Measurements from ENCODE around the gene SLIT2.

The SLIT2 gene

GRCh38 chr4:20264688-20265087 is 13.0 kb downstream of the SLIT2 start:
- no peak for DNase-seq (ENCODE audit: low read depth)

- no peak for DNase-seq (ENCODE audit: low read depth)
Measured at GRCh38 chr4:20265726-20266125, 14.0 kb downstream of the SLIT2 start.

GRCh38 chr4:20266215-20267082 is 14.7 kb downstream of the SLIT2 start:
- DNase-seq (ENCODE audit: low read depth), result no peak

- DNase-seq (ENCODE audit: low read depth), result no peak
Measured at GRCh38 chr4:20268028-20268427, 16.3 kb downstream of the SLIT2 start.

- DNase-seq (ENCODE audit: low read depth), result no peak
Measured at GRCh38 chr4:20269320-20269719, 17.6 kb downstream of the SLIT2 start.

- no peak for DNase-seq (ENCODE audit: low read depth)
Measured at GRCh38 chr4:20271950-20272349, 20.2 kb downstream of the SLIT2 start.

- no peak for DNase-seq (ENCODE audit: low read depth)
Measured at GRCh38 chr4:20272411-20272872, 20.7 kb downstream of the SLIT2 start.

- DNase-seq (ENCODE audit: low read depth), result no peak
Measured at GRCh38 chr4:20273793-20274192, 22.1 kb downstream of the SLIT2 start.

- DNase-seq (ENCODE audit: low read depth), result no peak
Measured at GRCh38 chr4:20276848-20277247, 25.1 kb downstream of the SLIT2 start.

GRCh38 chr4:20278195-20278594 is 26.5 kb downstream of the SLIT2 start:
- DNase-seq (ENCODE audit: low read depth), result no peak

- no peak for DNase-seq (ENCODE audit: low read depth)
Measured at GRCh38 chr4:20279381-20279780, 27.7 kb downstream of the SLIT2 start.

GRCh38 chr4:20281453-20281852 is 29.7 kb downstream of the SLIT2 start:
- no peak for DNase-seq (ENCODE audit: low read depth)

- DNase-seq (ENCODE audit: low read depth), result no peak
Measured at GRCh38 chr4:20283039-20283438, 31.3 kb downstream of the SLIT2 start.

- no peak for DNase-seq (ENCODE audit: low read depth)
Measured at GRCh38 chr4:20284990-20285389, 33.3 kb downstream of the SLIT2 start.

- no peak for DNase-seq (ENCODE audit: low read depth)
Measured at GRCh38 chr4:20287246-20287645, 35.5 kb downstream of the SLIT2 start.

- DNase-seq (ENCODE audit: low read depth), result no peak
Measured at GRCh38 chr4:20288047-20288650, 36.4 kb downstream of the SLIT2 start.

GRCh38 chr4:20288846-20289512 is 37.3 kb downstream of the SLIT2 start:
- no peak for DNase-seq (ENCODE audit: low read depth)

- no peak for DNase-seq (ENCODE audit: low read depth)
Measured at GRCh38 chr4:20289782-20290181, 38.1 kb downstream of the SLIT2 start.

GRCh38 chr4:20292739-20293138 is 41.0 kb downstream of the SLIT2 start:
- DNase-seq (ENCODE audit: low read depth), result no peak

GRCh38 chr4:20297261-20297660 is 45.6 kb downstream of the SLIT2 start:
- no peak for DNase-seq (ENCODE audit: low read depth)

- DNase-seq (ENCODE audit: low read depth), result no peak
Measured at GRCh38 chr4:20297783-20298182, 46.1 kb downstream of the SLIT2 start.

GRCh38 chr4:20298455-20298854 is 46.8 kb downstream of the SLIT2 start:
- DNase-seq (ENCODE audit: low read depth), result no peak

GRCh38 chr4:20298986-20299385 is 47.3 kb downstream of the SLIT2 start:
- no peak for DNase-seq (ENCODE audit: low read depth)
